ENCODE results near the gene PPIG.

GRCh38 chr2:169562519-169562918 is 21.6 kb upstream of the PPIG start:
- TF ChIP-seq ELK1 (IDR thresholded peaks at IDR 0.05; ENCODE audit: borderline replicate concordance, low read depth, low read length) (no peak), MXI1 (IDR thresholded peaks at IDR 0.05; ENCODE audit: borderline replicate concordance, low read depth, low read length) (no peak)
